Ishikawa (cell line): ENCODE data around the gene SPINT2.

ENCODE experiments used
- CEBPB ChIP-seq: IDR thresholded peaks from 2 replicates; pipeline ENCODE4 v1.6.1; 2012
- CREB1 ChIP-seq: IDR thresholded peaks from 2 replicates; pipeline ENCODE4 v1.6.1; 2012; ENCODE audit warnings: low read depth
- EGR1 ChIP-seq: IDR thresholded peaks from 2 replicates; pipeline ENCODE4 v1.6.1; 2012
- EP300 ChIP-seq: IDR thresholded peaks from 2 replicates; pipeline ENCODE4 v1.6.1; 2012; ENCODE audit warnings: borderline replicate concordance
- RAD21 ChIP-seq: IDR thresholded peaks from 2 replicates; pipeline ENCODE4 v1.6.1; 2012; ENCODE audit warnings: low read depth
- TAF1 ChIP-seq: IDR thresholded peaks from 2 replicates; pipeline ENCODE4 v1.6.1; 2012; ENCODE audit warnings: low read depth, mild to moderate bottlenecking
- USF1 ChIP-seq: IDR thresholded peaks from 2 replicates; pipeline ENCODE4 v1.6.1; 2012
- TF ChIP-seq, protein P1 (sequence below): IDR thresholded peaks from 2 replicates; pipeline ENCODE4 v1.6.1; 2012; ENCODE audit warnings: low read depth, mild to moderate bottlenecking

DNA sequence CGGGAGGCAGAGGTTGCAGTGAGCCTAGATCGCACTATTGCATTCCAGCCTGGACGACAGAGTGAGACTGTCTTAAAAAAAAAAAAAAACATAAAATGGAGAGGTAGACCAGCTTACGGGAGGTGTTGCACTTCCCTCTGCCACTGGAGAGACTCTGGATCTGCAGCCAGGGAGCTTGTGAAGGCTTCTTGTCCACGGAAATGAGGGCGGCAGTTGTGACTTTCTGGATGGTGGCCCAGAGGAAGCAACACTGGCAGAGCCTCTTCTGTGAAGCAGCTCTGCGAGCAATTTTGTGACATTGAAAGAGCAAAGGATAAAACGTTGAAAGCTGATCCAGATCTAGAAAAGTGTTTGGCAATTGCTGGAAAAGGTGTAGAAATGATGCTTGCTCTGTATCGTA lies 10.4 kb downstream of the SPINT2 start:
- TF ChIP-seq TAF1: no peak
- TF ChIP-seq, protein P1, sequence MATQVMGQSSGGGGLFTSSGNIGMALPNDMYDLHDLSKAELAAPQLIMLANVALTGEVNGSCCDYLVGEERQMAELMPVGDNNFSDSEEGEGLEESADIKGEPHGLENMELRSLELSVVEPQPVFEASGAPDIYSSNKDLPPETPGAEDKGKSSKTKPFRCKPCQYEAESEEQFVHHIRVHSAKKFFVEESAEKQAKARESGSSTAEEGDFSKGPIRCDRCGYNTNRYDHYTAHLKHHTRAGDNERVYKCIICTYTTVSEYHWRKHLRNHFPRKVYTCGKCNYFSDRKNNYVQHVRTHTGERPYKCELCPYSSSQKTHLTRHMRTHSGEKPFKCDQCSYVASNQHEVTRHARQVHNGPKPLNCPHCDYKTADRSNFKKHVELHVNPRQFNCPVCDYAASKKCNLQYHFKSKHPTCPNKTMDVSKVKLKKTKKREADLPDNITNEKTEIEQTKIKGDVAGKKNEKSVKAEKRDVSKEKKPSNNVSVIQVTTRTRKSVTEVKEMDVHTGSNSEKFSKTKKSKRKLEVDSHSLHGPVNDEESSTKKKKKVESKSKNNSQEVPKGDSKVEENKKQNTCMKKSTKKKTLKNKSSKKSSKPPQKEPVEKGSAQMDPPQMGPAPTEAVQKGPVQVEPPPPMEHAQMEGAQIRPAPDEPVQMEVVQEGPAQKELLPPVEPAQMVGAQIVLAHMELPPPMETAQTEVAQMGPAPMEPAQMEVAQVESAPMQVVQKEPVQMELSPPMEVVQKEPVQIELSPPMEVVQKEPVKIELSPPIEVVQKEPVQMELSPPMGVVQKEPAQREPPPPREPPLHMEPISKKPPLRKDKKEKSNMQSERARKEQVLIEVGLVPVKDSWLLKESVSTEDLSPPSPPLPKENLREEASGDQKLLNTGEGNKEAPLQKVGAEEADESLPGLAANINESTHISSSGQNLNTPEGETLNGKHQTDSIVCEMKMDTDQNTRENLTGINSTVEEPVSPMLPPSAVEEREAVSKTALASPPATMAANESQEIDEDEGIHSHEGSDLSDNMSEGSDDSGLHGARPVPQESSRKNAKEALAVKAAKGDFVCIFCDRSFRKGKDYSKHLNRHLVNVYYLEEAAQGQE: no peak
- TF ChIP-seq EGR1: no peak
- no peak for TF ChIP-seq CREB1
- no peak for TF ChIP-seq CEBPB
- TF ChIP-seq EP300: no peak
- no peak for TF ChIP-seq USF1
- no peak for TF ChIP-seq RAD21
